T-helper 1 cell (primary cell): ENCODE results near the gene HNRNPAB.

ENCODE experiments used
- DNase-seq, 5 donors: peaks; one replicate each; pipeline ENCODE4 v3.0.0-alpha.2; 2012 to 2020
- total RNA-seq, 4 donors: gene quantifications; one replicate each; lab custom pipeline; 2026; lab: John Stamatoyannopoulos, UW

Gene HNRNPAB
- total RNA-seq = 94.9 to 118 (median 101) reads per million in 4 donors

DNA sequence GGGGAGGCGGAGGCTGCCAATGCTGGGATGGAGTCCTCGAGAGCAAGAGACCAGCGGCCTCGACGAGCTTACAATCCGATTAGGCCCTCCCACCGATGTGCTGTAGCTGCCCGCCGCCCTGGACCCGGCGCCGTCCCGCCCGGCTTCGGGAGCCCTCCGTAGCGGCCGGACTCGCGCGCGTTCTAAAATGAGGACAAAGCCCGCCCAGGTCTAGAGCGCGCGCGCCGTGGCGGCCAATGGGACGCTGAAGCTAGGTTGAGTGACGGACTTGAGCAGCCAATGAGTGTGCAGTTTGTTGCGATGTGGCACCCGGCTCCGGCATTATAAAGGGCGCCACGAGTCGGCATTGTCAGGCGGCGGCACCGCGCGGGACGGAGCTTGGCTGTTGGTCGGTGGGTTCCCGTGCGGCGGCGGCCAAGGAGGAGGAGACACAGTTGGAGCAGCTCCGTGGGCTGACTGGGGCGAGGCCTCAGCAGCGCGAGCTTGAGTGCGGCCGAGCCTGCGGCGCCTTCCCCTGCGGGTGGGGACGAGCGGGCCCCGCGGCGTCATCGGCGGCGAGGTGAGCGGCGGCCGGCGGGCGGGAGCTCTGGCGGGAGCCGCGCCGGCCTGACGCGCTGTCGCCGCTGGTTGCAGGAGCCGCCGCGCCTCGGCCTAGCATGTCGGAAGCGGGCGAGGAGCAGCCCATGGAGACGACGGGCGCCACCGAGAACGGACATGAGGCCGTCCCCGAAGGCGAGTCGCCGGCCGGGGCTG is at the start of gene HNRNPAB:
Gene HNRNPAB, plus strand, starts transcription at position 352 of the 753 bp plus-strand sequence. Its CDS starts 305 bp downstream, at position 657.
- peak; percentile 91 to 97 (median 94) for DNase-seq

DNA sequence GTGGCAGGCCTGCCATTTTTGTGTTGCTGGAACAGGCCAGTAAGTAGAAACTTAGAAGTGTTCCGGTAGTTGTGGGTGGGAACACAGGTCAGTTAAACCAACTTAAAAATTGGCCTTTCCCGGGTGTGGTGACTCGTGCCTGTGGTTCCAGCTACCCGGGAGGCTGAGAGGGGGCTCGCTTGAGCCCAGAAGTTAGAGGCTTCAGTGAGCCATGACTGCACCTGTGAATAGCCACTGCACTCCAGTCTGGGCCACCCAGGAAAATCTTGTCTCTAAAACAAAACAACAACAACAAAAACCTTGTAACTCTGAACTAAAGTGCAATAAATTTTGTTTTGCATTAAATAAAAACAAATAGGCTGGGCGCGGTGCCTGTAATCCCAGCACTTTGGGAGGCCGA is 49.3 kb upstream of the HNRNPAB start:
- DNase-seq = no peak

DNA sequence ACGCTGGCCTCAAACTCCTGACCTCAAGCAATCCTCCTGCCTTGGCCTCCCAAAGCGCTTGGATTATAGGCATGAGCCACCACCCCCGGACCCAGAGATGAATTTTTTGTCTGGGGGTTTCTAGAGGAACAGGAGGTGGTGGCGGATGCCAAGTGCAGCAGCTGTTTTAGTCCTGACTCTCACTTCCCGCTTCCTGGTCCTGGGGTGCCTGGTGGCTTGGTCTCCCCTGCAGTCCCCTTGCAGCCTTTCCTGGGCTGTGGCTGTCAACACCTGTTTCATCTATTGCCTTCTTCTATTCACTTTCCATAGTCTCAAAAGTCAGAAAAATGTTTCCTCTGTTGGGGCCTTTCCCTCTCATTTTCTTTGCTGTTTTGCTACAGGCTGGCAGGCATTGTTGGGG is 44.2 kb upstream of the HNRNPAB start:
- DNase-seq = no peak

DNA sequence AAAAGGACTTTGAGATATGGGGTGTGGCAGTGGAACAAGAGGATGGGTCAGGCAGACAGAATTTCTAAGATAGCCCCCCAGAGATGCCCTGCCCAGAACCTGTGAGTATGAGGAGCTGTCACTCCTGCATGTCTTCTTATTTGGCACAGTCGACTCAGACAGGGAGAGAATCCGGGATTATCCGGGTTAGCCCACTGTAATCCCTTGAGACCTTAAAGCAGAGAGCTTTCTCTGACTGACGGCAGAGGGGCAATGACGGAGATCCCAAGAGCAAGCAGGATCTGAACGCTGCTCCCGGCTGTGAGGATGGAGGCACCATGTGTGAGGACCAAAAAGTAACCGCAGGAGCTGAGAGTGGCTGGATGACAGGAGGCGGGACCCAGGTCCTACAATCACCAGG is 41.9 kb upstream of the HNRNPAB start:
- no peak for DNase-seq

GRCh38 chr5:178163772-178164735 is 40.3 kb upstream of the HNRNPAB start:
- DNase-seq = peak; percentile 75 to 91 (median 82)

DNA sequence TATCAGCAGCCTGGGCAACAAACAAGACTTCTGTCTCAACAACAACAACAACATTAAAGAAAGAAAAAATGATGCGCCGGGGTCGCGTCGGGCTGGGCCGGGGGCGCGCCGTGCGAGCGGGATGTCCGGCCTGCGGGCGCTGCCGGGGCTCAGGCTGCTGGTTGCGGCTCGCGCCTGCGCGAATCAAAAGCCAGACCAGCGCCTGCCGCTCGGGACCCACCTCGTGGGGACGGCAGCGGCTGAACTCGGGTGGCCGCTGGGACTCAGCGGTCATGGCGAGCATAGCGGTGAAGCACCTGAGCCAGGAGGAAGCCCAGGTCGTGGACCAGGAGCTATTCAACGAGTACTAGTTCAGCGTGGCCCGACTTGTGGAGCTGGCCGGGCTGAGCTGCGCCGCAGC is 38.8 kb upstream of the HNRNPAB start:
- no peak for DNase-seq

GRCh38 chr5:178170455-178170854 is 33.9 kb upstream of the HNRNPAB start:
- DNase-seq = no peak

DNA sequence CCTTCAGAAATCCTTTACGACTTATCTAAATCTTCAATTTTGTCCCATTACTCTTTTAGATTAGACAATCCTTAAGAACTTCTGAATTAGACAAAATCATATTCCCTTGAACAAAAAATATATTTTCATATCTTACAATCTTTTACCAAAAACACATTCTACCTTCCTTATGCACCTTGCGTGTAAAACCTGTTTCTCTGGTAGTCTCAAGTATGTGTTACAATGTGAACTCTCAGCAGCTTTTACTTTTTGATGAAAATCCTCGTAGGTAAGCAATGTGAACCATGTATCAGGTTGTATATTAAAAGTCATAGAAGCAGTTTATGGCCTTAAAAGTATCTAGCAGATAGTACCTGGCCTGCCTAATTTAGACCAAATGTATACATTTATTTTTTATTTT is 29.9 kb upstream of the HNRNPAB start:
- DNase-seq = no peak

- no peak for DNase-seq
These were observed 27.5 kb upstream of the HNRNPAB start for GRCh38 chr5:178176791-178177190.

- no peak for DNase-seq
These were observed 26.8 kb upstream of the HNRNPAB start for GRCh38 chr5:178177569-178177968.

DNA sequence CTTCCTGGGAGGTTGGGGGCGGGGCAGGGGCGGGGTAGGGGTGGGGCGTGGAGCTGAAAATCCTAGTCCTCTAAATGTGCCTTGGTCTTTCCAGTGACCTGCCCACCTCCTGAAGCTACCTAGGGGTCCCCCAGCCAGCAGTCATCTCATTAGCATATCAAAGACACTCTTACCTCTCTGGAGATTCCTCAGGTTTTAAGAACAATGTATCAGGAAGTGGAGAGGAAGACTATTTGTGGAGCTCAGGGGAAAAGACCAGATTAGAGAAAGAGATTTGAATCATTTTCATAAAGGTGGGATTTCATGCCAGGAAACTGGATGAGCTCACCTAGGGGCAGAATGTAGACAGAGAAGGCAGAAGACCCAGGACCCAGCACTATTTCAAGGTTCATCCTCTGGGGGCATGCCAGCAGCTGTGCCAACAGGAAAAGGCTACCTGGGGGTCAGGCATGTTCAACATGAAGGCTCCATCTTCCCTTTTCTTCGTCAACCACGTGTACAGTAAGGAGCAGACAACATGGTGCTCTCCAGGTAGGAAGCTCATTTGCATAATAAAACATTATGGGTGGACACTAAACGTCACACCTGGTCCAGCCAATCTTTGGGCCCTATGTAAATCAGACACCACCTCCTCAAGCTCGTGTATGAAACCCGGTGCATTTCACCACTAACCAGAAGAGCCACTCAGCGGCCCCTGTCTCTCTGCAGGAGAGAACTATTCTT is 24.0 kb upstream of the HNRNPAB start:
- no peak for DNase-seq

DNA sequence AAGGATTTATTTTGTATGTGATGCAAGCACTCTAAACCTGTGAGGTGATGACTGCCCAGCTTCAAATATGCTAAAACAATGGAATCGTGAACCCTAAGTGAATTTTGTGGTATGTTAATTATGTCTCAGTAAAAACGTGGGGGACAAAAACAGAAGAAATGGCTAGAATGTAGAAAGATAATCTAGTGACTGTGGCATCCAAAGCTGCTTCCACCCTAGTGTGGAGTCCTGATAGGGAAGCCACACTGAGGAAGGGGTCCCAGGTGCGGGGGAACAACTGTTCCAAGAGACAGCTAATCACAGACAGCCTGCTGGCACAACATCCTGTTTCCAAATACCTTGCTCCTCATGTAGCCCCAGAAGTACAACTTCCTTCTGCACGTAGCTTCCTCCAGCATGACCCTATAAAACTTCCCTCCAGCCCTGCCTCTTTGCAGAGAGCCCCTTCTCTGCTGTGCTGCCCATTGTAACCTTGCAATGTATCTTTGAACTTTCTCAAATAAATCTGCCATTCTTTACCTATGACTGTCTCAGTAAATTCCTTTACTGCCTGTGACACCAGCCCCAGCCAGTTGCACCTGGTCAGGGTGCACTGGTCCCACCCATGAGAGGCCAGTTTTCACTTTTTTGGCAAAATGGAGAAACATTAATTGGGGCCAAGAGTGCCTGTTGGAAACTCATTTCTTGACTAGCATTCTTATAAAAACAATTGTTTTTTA is 22.0 kb upstream of the HNRNPAB start:
- DNase-seq = no peak

GRCh38 chr5:178186427-178186826 is 17.9 kb upstream of the HNRNPAB start:
- no peak for DNase-seq

- no peak for DNase-seq
These were observed 17.3 kb upstream of the HNRNPAB start, which contains the start of gene GMCL2 for GRCh38 chr5:178187014-178187413. GMCL2 (minus strand) TSS chr5:178187371; CDS start chr5:178187299, 72 bp downstream.

DNA sequence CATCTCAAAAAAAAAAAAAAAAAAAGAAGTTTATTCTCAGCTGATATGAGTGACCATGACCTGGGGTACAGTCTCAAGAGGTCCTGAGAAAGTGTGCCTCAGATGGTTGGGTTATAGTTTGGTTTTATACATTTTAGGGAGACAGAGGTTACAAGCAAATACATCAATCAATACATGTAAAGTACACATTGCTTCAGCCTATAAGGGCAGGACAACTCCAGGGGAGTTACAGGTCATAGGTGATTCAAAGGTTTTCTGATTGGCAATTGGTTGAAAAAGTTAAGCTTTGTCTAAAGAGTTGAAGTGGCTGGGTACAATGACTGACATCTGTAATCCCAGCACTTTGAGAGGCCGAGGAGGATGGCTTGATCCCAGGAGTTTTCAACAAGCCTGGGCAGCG is 14.9 kb upstream of the HNRNPAB start:
- DNase-seq = no peak

GRCh38 chr5:178191661-178192060 is 12.7 kb upstream of the HNRNPAB start:
- no peak for DNase-seq

DNA sequence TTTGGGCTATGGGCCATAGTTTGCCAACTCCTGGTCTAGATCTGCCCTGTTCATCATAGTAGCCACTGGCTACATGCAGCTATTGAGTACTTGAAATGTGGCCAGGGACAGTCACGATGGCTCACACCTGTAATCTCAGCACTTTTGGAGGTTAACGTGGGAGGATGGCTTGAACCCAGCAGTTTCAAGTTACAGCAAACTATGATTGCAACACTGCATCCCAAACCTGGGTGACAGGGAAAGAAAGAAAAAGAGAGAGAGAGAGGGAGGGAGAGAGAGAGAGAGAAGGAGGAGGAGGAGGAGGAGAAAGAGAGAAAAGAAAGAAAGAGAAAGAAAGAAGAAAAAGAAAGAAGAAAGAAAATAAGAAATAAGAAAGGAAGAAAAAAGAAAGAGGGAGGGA is 12.1 kb upstream of the HNRNPAB start:
- DNase-seq = no peak

- no peak for DNase-seq
These were observed 11.5 kb upstream of the HNRNPAB start for GRCh38 chr5:178192787-178193186.

GRCh38 chr5:178193251-178193809 is 11.0 kb upstream of the HNRNPAB start:
- no peak for DNase-seq

GRCh38 chr5:178194026-178194425 is 10.3 kb upstream of the HNRNPAB start:
- DNase-seq = no peak

GRCh38 chr5:178196281-178196812 is 8.0 kb upstream of the HNRNPAB start:
- no peak for DNase-seq

GRCh38 chr5:178196986-178197385 is 7.3 kb upstream of the HNRNPAB start:
- no peak for DNase-seq
